Adrenal gland (tissue), 5 donors: ENCODE data around the gene DUSP1.

Experiments used
- POLR2A ChIP-seq, 2 donors: fragments of 450-650 bp; IDR thresholded peaks; one replicate each; pipeline ENCODE4 v1.6.1; 2017; ENCODE audit warnings: antibody characterized with exemption in 2 of 2, mild to moderate bottlenecking in 2 of 2, moderate library complexity in 1 of 2
- TF ChIP-seq, protein P1 (sequence below), 6 experiments: fragments of 450-650 bp in 4 of 6; fragments of 200-600 bp in 2 of 6; sonication (generic) in 1 of 6; IDR thresholded peaks; 1 replicate in 5 of 6; 2 replicates in 1 of 6; pipeline versions ENCODE4 v1.5.1 to v1.8.0; 2016 to 2021; ENCODE audit warnings: antibody characterized with exemption in 6 of 6, mild to moderate bottlenecking in 2 of 6, moderate library complexity in 1 of 6
- donor health status: DM: no; HTN: no; CAD: no.

DNA sequence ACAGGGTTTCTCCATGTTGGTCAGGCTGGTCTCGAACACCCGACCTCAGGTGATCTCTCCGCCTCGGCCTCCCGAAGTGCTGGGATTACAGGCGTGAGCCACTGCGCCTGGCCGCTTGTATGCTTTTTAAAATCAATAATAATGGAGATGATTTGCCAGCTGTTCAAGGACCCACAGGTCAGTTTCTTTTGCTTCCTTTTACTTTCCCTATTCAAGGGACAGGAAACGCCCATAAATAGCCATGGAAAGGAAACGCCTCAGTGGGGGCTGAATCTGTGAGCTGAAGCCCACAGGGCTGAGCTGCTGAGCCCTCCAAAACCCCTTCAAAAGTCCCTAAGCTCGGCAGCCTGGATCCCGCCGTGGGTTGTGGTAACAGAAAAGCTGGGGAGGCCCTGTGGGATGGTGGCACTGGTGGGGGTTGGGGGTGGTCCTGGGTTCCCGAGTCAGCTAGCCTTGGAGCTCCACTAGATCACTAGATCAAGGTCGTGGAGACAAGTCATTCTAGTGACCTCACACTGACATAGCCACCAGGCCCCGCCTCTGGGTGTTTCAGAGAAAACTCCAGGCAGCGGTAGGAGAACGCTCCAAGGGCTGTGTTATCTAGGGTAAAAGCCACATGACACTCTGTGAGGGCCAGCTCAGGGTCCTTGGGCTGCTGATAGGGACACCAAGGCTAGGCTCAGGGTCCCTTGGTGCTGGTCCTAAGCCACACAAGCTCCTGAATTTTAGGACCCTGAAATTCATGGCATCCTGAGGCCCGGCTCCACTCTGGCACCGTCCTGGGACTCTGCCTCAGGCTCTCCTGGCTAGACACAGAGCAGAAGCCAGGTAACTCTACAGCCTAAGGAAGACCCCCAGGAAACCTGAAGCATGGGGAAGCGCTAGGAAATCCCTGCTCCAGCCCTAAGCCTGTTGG, 18.0 kb upstream of the DUSP1 start:
- TF ChIP-seq, protein P1, sequence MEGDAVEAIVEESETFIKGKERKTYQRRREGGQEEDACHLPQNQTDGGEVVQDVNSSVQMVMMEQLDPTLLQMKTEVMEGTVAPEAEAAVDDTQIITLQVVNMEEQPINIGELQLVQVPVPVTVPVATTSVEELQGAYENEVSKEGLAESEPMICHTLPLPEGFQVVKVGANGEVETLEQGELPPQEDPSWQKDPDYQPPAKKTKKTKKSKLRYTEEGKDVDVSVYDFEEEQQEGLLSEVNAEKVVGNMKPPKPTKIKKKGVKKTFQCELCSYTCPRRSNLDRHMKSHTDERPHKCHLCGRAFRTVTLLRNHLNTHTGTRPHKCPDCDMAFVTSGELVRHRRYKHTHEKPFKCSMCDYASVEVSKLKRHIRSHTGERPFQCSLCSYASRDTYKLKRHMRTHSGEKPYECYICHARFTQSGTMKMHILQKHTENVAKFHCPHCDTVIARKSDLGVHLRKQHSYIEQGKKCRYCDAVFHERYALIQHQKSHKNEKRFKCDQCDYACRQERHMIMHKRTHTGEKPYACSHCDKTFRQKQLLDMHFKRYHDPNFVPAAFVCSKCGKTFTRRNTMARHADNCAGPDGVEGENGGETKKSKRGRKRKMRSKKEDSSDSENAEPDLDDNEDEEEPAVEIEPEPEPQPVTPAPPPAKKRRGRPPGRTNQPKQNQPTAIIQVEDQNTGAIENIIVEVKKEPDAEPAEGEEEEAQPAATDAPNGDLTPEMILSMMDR (IDR thresholded peaks at IDR 0.05): no peak
- TF ChIP-seq POLR2A (IDR thresholded peaks at IDR 0.05): peak in 1 of 2 donors; percentile 60
